HG03575 (cell line): Measurements from ENCODE around the gene SCTR.

ENCODE experiments used
- ATAC-seq: cut with Tn5 transposase; IDR thresholded peaks from one replicate; pipeline ENCODE4 v1.9.1; 2021; ENCODE audit not compliant: unreplicated experiment, insufficient number of reproducible peaks, low FRiP score; ENCODE audit errors: extremely low read depth

The SCTR gene

DNA sequence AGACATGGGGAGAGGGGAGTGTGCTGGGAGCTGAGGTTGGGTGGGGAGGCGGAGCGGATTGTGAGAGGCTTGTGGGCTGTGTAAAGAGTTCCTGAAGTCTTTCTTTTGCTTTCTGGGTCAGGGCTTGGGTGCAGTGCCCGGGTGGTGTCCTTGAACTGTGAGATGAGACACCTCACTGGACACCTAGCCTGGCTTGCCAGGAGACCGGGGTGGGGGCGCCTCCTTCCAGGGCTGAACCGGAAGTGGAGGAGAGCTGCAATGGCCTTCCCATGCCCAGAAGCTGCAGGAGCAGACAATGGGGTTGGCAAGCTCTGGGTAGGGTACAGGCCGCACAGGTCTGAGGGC lies 88.4 kb downstream of the SCTR start:
- no peak for ATAC-seq

DNA sequence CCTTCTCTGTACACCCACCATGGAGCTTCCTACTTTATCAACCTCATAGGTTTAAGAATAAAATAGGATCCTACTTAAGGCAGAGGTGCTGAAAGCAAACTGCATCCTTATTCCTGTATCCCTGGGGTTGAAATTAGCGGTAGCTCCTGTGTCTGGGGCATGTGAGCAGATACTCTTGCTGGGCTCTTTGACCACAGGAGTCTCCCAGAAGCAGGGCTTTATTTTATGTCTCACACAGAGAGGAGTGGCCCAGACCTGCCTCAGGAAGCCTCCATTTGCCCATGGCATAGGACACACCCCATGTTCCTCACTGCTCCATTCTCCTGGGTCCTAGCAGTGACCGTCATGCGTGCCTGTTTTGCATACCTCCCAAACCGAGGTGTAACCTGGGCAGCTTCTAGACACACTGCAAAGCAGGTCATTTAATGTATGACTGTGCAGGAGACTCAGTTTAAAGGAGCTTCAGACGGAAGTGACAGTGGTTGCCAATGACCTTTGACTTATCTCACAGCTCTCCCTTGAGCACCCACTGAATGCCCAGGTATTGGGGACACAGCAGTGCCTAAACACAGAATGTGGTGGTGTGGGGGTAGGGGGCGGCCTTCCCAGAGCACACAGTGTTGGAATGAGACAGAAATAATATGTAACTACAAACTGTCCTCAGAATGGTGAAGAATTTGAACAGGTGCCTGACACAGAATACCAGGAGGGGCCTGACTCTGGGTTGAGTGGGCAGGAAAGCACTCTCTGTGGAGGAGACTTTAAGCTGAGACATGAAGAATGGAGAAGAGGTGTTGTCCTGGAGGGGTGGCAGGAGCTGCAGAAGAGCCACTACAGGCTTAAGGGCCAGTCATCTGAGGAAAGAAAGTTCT lies 89.0 kb downstream of the SCTR start:
- no peak for ATAC-seq

DNA sequence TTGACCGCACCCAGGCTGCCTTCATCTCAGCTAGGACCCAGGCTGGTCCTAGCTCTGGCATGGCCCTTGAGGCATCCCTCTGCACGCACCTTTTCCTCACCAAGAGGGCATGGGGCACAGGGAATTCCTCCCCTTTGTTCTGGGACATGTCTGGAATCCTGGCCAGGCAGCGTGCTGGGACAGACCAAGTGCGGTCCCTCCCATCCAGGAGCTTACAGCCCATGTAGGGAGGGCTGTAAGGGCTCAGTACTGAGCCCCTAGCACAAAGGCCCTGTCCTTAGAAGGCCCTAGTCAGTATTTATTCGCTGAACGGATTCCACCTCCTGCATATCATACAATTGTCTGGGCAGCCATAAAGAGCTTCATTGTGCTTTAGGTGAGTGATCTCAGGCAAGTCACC lies 89.6 kb downstream of the SCTR start:
- no peak for ATAC-seq

DNA sequence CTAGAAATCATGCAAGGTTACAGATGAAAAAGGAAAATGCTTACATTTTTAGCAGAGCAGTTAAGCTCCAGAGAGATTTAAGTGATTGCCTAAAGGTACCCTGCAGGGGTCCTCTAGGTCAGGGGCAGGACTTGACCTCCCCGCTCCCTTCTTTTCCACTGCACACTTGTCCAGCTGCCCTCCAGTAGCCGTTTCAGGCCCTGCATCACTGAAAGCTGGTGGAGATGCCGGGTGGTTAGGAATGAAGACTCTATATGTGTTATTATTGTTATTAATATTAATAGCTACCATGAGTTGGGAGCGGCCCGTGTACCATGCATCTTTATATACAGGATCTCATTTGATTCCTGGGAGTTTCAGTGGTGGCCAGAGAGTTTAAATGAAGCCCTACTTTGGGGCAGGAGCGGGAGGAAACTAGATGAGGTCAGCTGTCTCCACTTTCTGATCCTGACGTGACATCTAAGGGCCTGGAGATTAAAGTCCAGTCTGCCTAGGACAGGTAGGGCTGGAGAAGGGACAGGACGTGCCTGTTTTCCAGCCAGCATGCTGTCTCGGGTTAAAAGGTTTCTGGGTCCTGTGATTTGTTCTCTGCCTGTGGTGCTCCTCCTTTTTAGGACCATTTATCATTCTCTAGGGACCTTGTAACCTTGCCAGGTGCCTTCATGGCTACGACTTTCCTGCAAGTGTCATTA lies 90.5 kb downstream of the SCTR start:
- ATAC-seq: no peak

DNA sequence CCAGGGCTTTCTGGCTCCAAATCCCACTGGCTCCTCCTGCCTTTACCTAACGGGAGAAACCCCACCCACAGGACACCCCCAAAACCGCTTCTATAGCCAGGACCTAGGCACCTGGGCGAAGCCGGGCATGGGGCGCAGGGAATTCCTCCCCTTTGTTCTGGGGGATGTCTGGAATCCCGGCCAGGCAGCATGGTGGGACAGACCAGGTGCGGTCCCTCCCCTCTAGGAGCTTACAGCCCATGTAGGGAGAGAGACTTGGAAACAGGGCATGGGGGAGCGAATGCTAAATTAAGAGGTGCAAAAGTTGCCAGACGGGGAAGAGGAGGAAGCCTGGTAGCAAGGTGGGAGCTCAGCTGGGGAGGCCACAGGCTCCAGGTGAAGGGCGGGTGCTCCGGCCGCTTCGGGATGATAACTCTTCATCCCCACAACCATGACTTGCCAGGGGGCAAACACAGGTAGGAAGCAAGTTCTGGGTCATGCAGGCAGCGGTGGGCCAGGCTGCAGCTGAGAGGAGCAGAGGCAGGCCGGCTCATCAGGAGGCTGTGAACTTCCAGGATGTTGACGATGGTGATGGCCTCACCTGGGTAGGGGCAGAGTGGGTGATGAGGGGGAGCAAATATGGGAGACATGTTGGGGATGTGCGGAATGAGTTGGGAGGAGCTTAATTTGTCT lies 91.3 kb downstream of the SCTR start:
- no peak for ATAC-seq

DNA sequence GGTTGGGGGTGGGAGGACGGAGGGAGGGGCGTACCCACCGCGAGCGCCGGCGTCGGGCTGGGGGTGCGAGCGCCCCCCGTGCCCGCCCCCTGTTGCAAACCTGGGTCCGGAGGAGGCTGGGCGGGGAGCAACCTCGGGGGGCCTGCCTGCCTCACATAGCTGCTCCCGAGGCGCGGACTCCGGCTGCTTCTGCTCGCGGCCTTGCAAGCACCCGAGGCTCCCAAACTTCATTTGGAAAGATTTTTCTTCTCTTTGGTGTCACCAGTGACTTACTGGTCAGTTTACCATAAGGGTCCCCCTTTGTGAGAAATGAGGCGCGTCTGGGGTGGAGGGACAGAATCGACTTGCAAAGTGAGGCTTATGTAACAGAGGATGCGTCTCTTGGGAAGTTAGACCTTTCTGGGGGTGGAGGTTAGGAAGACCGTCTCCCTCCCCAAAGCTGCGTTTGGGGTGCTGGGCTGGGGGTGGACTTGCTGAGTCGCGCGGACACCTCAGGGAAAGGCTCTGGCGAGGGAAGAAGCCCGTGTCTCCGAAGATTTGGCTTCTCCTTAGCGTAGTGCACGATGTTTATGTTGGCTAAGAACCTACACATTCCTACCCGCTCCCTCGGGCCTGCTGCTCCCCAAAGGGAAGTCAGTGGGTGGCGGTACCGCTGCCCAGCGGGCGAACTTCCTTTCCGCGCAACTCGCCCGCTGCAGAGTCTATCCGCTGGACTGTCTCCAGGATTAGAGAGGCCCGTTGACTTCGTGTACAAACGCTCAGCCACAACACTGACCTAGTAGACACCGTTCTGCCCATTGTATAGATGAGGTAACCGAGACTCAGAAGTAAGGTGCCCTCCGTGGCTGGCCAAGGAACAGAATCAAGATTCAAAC lies 92.1 kb downstream of the SCTR start:
- no peak for ATAC-seq

DNA sequence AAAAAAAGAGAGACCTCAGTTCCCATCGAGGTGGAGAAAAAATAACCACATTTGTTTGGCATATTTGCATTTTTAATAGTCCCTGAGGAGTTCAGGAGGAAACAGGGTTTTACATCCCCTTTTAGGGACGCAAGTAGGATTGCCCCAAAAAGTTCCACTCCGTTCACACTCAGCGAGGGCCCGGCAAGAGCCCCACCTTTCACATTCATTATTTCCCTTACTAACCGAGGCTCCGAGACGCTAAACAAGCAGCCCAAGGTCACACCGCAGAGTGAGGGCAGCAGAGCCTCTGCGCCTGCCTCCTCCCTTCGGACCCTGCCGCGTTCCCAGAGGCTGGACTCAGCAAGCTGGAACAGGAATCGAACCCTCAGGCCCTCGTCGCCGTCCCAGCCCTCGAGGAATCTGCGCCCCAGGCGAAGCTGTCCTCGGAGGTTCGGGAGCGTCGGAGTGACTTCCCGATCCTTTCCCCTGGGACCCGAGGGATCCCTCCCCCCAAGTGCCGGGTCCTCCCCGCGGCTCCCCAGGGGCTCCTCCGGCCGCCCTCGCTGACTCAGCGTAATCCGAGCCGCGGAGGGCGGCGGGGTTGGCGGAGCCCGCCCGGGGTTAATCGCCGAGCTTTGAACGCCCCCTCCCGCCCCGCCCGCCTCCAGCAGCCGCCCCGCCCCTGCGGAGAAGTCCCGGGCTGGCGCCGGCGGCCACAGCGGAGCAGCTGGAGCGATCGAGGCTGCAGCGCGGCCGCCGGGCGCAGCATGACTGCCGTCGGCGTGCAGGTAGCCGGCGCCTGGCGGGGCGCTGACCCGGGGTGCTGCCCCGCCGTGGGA lies 92.9 kb downstream of the SCTR start, which contains the start of gene TMEM37:
TSS of gene TMEM37 (plus strand) at position 700 of the 821 bp plus-strand sequence. CDS start at position 750, 50 bp downstream.
- ATAC-seq: peak; percentile 36

DNA sequence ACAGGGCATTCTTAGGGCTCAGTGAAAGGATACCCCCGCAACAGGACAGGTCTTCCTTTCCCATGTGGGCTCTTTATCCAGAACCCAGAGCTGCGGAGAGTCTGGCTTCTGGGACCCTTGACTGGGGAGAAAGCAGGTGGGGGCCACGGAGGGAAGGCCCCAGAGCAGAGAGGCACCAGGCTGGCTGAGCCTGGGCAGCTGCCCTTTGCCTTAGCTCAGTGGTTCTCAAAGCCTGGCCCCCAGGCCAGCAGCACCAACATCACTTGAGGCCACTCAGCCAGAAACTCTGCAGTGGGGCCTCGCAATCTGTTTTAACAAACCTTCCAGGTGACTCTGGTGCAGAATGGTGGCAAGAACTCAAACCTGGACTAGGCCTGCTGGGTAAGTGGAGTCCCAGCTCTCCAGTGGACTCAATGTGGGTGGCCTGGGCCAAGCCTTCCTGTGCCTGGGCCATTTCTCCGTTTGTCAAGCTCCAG lies 94.2 kb downstream of the SCTR start:
- no peak for ATAC-seq

DNA sequence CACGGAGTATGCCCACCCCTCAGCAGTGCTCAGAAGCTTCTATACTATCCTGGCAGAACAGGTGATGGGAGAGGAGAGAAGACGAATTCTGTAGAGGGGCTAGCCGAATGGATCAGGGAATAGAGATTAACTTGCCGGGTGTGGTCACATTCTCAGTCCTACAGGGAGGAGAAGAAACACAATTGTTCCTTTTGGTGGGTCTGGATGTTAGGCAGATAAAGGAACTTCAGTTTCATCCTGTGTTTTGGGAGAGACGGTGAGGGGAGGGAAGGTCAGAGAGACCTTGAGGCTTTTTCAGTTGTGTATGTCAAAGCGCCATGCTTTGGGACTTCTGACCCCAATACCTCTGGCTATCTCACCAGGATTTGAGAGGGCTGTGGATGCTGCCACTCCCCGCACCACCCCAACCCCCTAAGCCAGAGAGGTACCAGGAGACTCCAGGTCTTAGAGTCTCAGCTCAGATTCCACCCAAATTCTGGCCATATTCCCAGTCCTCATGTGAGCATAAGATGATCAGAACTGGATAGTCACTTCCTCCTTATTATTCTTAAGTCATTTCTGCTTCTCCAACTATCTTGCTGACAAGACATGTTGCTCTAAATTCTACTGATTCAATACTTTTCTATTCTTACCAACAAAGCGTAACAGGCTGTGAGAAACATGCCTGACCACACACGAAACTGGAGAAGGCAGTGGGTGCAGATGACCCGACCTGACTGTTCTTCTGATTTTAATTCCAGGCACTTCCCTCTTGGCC lies 94.9 kb downstream of the SCTR start:
- ATAC-seq: no peak

DNA sequence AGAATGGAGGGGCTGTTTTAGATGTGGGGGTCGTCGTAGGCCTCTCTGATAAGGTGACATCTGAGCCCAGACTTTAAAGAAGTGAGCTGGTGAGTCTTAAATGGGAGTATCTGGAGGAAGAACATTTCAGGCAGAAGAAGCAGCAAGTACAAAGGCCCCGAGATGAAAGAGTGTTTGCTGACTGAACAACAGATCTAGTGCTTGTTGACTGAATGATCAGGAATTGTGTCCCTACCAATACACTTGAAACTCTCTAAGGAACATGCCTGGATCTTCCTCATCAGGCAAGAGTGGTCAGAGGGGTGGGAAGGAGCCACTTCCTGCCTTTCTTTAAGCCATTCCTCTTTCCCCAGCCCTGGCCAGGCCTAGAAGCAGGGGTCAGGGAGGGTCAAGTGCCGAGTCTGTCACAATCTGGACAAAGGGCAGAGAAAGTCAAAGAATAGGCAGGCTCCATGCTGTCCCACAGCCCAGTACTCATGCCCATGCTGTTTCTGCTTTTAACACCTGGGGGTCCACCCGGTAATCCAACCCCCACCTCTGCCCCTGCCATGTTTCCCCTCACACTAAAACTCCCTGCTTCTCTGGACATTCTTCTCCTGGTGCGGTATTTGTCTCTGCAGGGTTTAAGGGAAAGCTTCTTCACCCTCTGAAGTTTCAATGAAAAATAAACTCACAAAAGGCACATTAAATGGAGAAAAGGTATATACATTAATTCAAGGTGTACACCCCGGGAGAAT lies 95.6 kb downstream of the SCTR start:
- no peak for ATAC-seq

DNA sequence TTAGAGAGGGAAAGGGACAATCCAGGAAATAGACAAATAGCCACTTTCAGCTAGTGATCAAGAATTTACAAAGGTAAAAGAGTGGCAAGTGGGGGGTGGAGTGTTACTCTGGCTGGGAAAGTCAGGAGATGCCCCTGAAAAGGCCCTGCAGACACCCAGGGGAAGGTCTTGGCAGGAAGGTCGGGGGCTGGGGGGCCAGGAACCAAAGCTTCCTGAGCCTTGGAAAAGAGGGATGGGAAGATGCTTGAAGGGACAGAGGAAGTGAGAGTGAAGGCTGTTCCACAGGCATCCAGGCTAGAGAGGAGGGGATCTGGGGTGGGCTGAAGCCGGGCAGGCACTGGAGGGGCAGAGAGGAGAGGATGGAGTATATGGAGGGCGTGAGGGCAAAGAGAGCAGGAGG lies 96.5 kb downstream of the SCTR start:
- ATAC-seq: no peak

DNA sequence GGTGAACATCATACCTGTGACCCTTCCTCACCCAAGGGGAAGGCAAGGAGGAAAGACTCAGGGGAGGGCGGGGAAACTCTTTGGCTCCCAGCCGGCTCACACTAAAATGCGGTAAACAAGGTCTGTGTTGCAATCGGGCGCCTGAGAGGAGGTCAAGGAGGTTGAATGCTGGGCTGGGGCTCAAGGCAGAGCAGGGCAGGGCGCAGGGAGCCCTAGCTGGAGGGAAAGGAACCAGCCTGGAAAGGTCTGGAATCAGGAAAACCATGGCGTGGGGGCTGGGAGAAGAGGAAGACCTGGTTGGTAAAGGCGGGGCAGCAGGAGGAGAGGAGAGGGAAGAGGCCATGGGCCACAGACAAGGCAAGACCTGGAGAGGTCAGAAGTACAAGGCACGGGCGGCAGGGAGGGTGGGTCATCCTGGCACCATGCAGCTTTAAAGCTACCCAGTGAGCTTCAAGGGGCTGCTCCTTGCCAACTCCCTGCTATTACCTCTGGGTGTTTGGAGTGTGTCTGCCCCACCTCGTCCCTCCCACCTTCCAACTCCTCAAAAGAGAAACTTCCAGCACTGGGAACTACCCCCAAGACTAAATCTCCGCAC lies 97.4 kb downstream of the SCTR start:
- no peak for ATAC-seq

DNA sequence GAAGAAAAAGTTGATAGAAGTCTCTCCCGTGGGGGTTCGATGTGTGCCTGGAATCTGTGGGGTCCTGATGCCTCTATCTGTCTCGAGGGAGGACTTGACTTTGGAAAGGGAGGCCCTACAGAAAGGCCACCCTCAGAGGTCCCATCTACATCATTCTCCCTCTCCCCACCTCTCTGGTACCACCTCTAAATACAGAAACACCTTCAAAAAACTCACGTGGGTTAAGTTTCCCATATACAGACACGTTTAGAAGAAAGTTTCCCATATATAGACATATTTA lies 97.9 kb downstream of the SCTR start:
- no peak for ATAC-seq

DNA sequence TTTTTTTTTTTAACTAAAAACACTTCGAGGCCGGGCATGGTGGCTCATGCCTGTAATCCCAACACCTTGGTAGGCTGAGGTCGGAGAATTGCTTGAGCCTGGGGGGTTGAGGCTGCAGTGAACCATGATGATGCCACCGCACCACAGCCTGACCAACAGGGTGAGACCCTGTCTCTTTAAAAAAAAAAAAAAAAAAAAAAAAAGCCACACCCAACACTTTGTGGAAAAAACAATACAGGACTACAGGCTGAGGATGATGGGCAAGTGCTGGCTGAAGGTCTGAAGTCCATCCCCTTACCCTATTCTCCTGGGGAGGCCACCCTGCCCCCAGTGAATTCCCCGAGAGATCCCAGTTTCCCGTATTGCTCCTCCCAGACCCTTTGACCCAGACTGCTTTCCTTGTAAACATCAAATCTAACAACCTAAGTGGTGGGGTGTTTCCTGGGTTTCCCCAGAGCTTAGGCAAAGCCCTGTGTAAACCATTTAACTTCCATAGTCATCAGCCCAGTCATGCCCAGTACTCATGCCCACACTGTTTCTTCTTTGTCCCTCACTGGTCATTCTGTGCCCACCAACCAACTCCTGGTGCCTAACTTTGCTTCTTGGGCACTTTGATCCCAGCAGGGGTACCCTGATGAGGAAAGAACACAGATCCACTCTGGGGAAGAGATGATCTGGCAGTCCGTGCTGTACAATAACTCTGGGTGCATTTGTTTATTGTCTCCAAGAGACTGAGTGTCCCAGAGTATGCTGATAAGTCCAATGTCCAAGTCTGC lies 98.5 kb downstream of the SCTR start:
- no peak for ATAC-seq

DNA sequence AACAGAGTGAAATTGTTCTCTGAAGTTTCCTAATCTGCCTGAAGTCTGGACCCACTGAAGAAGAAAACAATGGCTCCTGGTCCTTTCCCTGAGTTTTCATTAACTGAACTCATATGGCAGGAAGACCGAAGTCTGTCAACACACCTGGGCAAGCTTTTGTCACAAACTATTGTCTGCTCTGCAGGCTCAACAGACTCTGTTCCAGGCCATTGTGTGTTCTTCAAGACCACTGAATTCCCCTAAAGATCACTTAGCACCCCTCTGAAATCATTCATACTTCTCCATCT lies 99.2 kb downstream of the SCTR start:
- no peak for ATAC-seq
